Measurements from ENCODE around the gene ANXA6. TPM values are rescaled to one million over a fixed set of nuclear protein-coding genes. Genes with fewer than 3 reads are reported as not detected.

The ANXA6 gene
- polyA plus RNA-seq, 1 of the 3 experiments (the other 2 are of a cell fraction) = 87.5 TPM

GRCh38 chr5:151130235-151130921, 27.2 kb downstream of the ANXA6 start:
- Histone ChIP-seq H3F3A (replicated peaks; ENCODE audit: insufficient read depth) (no peaks in the 10 kb centered on the region), H3K4me1 (ENCODE audit: control insufficient read depth in 1 of 2, insufficient read depth in 2 of 2, low read depth in 1 of 2, low read length in 1 of 2) (no peaks in the 10 kb centered on the region), H3K27me3 (ENCODE audit: insufficient read depth) (no peaks in the 10 kb centered on the region), H3K27ac (ENCODE audit: low read depth in 2 of 2, low read length in 1 of 2) (no peak overlapping the region), H3K79me2 (ENCODE audit: insufficient read depth) (no peaks in the 10 kb centered on the region), H3K4me2 (no peak overlapping the region), H3K36me3 (replicated peaks in 1 of 2; ENCODE audit: control insufficient read depth in 1 of 2, insufficient read depth in 2 of 2, low read length in 1 of 2) (peaks cover 26 to 74% of the 10 kb centered on the region in 2 experiments), H3K9me3 (no peaks in the 10 kb centered on the region), H4K20me1 (ENCODE audit: insufficient read depth) (no peaks in the 10 kb centered on the region), H2AFZ (ENCODE audit: low read depth) (no peak overlapping the region), H3K4me3 (ENCODE audit: low read depth in 2 of 2, low read length in 1 of 2) (no peak overlapping the region), H3K9ac (no peak overlapping the region), H3K9me2 (no peaks in the 10 kb centered on the region)
- ChIA-PET CTCF (interaction anchor here (1.0 to 32.5 kb wide), 7 partner anchors 16 to 522 kb away, joined by 3 to 540 read pairs (median 6); no protein-coding TSS in a partner anchor), POLR2A (no interaction called here)
- TF ChIP-seq PBX3 (IDR thresholded peaks at IDR 0.05) = no peak
- TF ChIP-seq TCF12 (IDR thresholded peaks at IDR 0.05) = no peak
- no peak for TF ChIP-seq GABPA (IDR thresholded peaks at IDR 0.05; ENCODE audit: low read depth)
- no peak for TF ChIP-seq RAD21 (IDR thresholded peaks at IDR 0.05; ENCODE audit: low read length)
- no peak for TF ChIP-seq FOXJ3 (CRISPR knock-in tag; IDR thresholded peaks at IDR 0.05)
- no peak for TF ChIP-seq GATA2 (CRISPR knock-in tag; IDR thresholded peaks at IDR 0.05)
- TF ChIP-seq EZH2phosphoT487 (IDR thresholded peaks at IDR 0.05; ENCODE audit: borderline replicate concordance, low read depth) = no peak
- TF ChIP-seq SMC3 (IDR thresholded peaks at IDR 0.05; ENCODE audit: low read depth, low read length) = no peak
- TF ChIP-seq JUND (IDR thresholded peaks at IDR 0.05) = no peak
- no peak for TF ChIP-seq MEF2A (IDR thresholded peaks at IDR 0.05; ENCODE audit: borderline replicate concordance, low read depth)
- no peak for TF ChIP-seq TEAD4 (IDR thresholded peaks at IDR 0.05; ENCODE audit: borderline replicate concordance, insufficient read depth)
- WGBS (ENCODE audit: low lambda C conversion rate) = 100% methylated on average over 7 of the region's 8 CpGs
- DNase-seq = no peak

GRCh38 chr5:151128817-151129216, 28.8 kb downstream of the ANXA6 start:
- peaks cover 18 to 61% of the 10 kb centered on the region in 2 experiments for H3K36me3 ChIP-seq (replicated peaks in 1 of 2; ENCODE audit: control insufficient read depth in 1 of 2, insufficient read depth in 2 of 2, low read length in 1 of 2)
- no peaks in the 10 kb centered on the region; a peak in 1 of 4 replicates for H3K4me1 ChIP-seq (ENCODE audit: control insufficient read depth in 1 of 2, insufficient read depth in 2 of 2, low read depth in 1 of 2, low read length in 1 of 2)
- no peaks in the 10 kb centered on the region for H3K9me2 ChIP-seq
- H3K27me3 ChIP-seq (ENCODE audit: insufficient read depth) = no peaks in the 10 kb centered on the region
- no peak overlapping the region for H3K9ac ChIP-seq
- no peaks in the 10 kb centered on the region for H3K9me3 ChIP-seq
- POLR2A ChIA-PET = interaction anchor here (0.7 kb wide), 1 partner anchor 22 kb away, joined by 3 read pairs; no protein-coding TSS in a partner anchor
- CTCF ChIA-PET = interaction anchor here (1.2 to 32.5 kb wide), 6 partner anchors 10 to 524 kb away, joined by 3 to 540 read pairs (median 6); no protein-coding TSS in a partner anchor
- DNase-seq = no peak
- H3F3A ChIP-seq (replicated peaks; ENCODE audit: insufficient read depth) = no peaks in the 10 kb centered on the region
- no peak overlapping the region for H3K4me3 ChIP-seq (ENCODE audit: low read depth in 2 of 2, low read length in 1 of 2)
- no peaks in the 10 kb centered on the region for H3K79me2 ChIP-seq (ENCODE audit: insufficient read depth)
- TF ChIP-seq MAX (IDR thresholded peaks at IDR 0.05; ENCODE audit: low read depth) (no peak), CHD2 (IDR thresholded peaks at IDR 0.05; ENCODE audit: low read length, partially characterized antibody) (no peak), PBX3 (IDR thresholded peaks at IDR 0.05) (no peak), USF2 (IDR thresholded peaks at IDR 0.05; ENCODE audit: borderline replicate concordance, low read depth, low read length) (no peak), CTCF (IDR thresholded peaks at IDR 0.05) (no peak), RXRA (IDR thresholded peaks at IDR 0.05; ENCODE audit: borderline replicate concordance, low read depth) (no peak)
- no peak overlapping the region for H3K4me2 ChIP-seq
- H4K20me1 ChIP-seq (ENCODE audit: insufficient read depth) = no peaks in the 10 kb centered on the region
- 95% methylated on average over 4 of the region's 4 CpGs for WGBS (ENCODE audit: low lambda C conversion rate)
- no peak overlapping the region for H3K27ac ChIP-seq (ENCODE audit: low read depth in 2 of 2, low read length in 1 of 2)
- no peak overlapping the region for H2AFZ ChIP-seq (ENCODE audit: low read depth)

All from SK-N-SH (cell line).